Endothelial cell of umbilical vein (primary cell): ENCODE measurements around the gene ARPC2.

Experiments
- CTCF ChIP-seq, 2 donors: IDR thresholded peaks; 1 replicate in 1 of 2; 2 replicates in 1 of 2; pipeline ENCODE4 v1.5.1; 2011; ENCODE audit warnings: low read length in 2 of 2, mild to moderate bottlenecking in 2 of 2, moderate library complexity in 2 of 2, control low read depth in 1 of 2, inconsistent platforms in 1 of 2, low read depth in 1 of 2; ENCODE audit not compliant: insufficient read depth in 1 of 2; ENCODE audit errors: extremely low read depth in 1 of 2
- EZH2 ChIP-seq: IDR thresholded peaks from 2 replicates; pipeline ENCODE4 v1.6.1; 2012; ENCODE audit warnings: borderline replicate concordance, low read depth, mild to moderate bottlenecking, moderate library complexity, low read length, inconsistent platforms; ENCODE audit not compliant: severe bottlenecking
- FOS ChIP-seq: IDR thresholded peaks from 2 replicates; pipeline ENCODE4 v1.6.1; 2011; ENCODE audit warnings: mild to moderate bottlenecking, low read length, moderate library complexity, borderline replicate concordance; ENCODE audit not compliant: insufficient read depth
- JUN ChIP-seq: IDR thresholded peaks from 2 replicates; pipeline ENCODE4 v1.6.1; 2011; ENCODE audit warnings: borderline replicate concordance, low read depth; ENCODE audit not compliant: insufficient read length, insufficient read depth
- MAX ChIP-seq: IDR thresholded peaks from 2 replicates; pipeline ENCODE4 v1.6.1; 2011; ENCODE audit not compliant: insufficient read depth, insufficient read length
- MYC ChIP-seq: IDR thresholded peaks from one replicate; pipeline ENCODE4 v1.6.1; 2011; ENCODE audit warnings: mild to moderate bottlenecking, low read depth, low read length
- POLR2A ChIP-seq: IDR thresholded peaks from 2 replicates; pipeline ENCODE4 v1.6.1; 2012; ENCODE audit warnings: low read depth, mild to moderate bottlenecking, control low read depth, low read length
- POLR2AphosphoS5 ChIP-seq: IDR thresholded peaks from 2 replicates; pipeline ENCODE4 v1.6.1; 2012; ENCODE audit warnings: low read depth, mild to moderate bottlenecking, control low read depth, low read length, moderate library complexity; ENCODE audit not compliant: insufficient read depth

- TF ChIP-seq EZH2 (no peak), CTCF (IDR thresholded peaks at IDR 0.05; ENCODE audit: extremely low read depth in 1 of 2, insufficient read depth in 1 of 2, low read depth in 1 of 2, low read length in 2 of 2) (no peak), POLR2A (no peak), MAX (no peak), MYC (no peak), POLR2AphosphoS5 (no peak), JUN (no peak), FOS (no peak)
These were observed 9.9 kb downstream of the ARPC2 start for GRCh38 chr2:218226903-218227302.
